Fibroblast of lung (primary cell): ENCODE results near the gene PGGHG. TPM values are rescaled to one million over a fixed set of nuclear protein-coding genes. Genes with fewer than 3 reads are reported as not detected.
A peak's percentile ranks its signal among the peaks of the same experiment; 100 is the strongest.

ENCODE experiments used
- DNase-seq, 2 donors: peaks; one replicate each; pipeline versions ENCODE4 v3.0.0 to v3.0.0-alpha.2; 2010; ENCODE audit warnings: low read depth in 2 of 2
- H2AFZ ChIP-seq: 2 replicates; pipeline ENCODE4 v1.5.1; 2012; ENCODE audit warnings: low read length, control low read depth, inconsistent platforms
- H3K27ac ChIP-seq: 2 replicates; pipeline ENCODE4 v1.5.1; 2011; ENCODE audit warnings: low read length, control low read depth; ENCODE audit not compliant: insufficient read depth
- H3K27me3 ChIP-seq: 2 replicates; pipeline ENCODE4 v1.5.1; 2011; ENCODE audit warnings: mild to moderate bottlenecking, low read length; ENCODE audit not compliant: control insufficient read depth, insufficient read depth
- H3K36me3 ChIP-seq: 2 replicates; pipeline ENCODE4 v1.5.1; 2011; ENCODE audit warnings: low read length; ENCODE audit not compliant: control insufficient read depth, insufficient read depth
- H3K4me1 ChIP-seq: 2 replicates; pipeline ENCODE4 v1.5.1; 2011; ENCODE audit warnings: low read length; ENCODE audit not compliant: control insufficient read depth, insufficient read depth; ENCODE audit errors: extremely low read depth
- H3K4me2 ChIP-seq: 2 replicates; pipeline ENCODE4 v1.5.1; 2011; ENCODE audit warnings: low read length, control low read depth; ENCODE audit not compliant: insufficient read depth; ENCODE audit errors: extremely low read depth
- H3K4me3 ChIP-seq, 4 experiments: fragments of 200-600 bp in 1 of 4; sonication (generic) in 1 of 4; replicated peaks in 1 of 4; 2 replicates each; pipeline ENCODE4 v1.5.1; 2011 to 2016; ENCODE audit warnings: low read length in 4 of 4, low read depth in 3 of 4, mild to moderate bottlenecking in 3 of 4, control low read depth in 2 of 4, inconsistent platforms in 1 of 4, mixed read lengths in 1 of 4; ENCODE audit not compliant: insufficient read depth in 1 of 4; ENCODE audit errors: control extremely low read depth in 1 of 4
- H3K79me2 ChIP-seq: 2 replicates; pipeline ENCODE4 v1.5.1; 2012; ENCODE audit warnings: mild to moderate bottlenecking, low read length, inconsistent platforms; ENCODE audit not compliant: control insufficient read depth, insufficient read depth
- H3K9ac ChIP-seq: 2 replicates; pipeline ENCODE4 v1.5.1; 2011; ENCODE audit warnings: mild to moderate bottlenecking, low read length, control low read depth; ENCODE audit not compliant: insufficient read depth
- H3K9me3 ChIP-seq: 2 replicates; pipeline ENCODE4 v1.5.1; 2012; ENCODE audit warnings: low read depth, low read length; ENCODE audit not compliant: control insufficient read depth, insufficient read depth
- H4K20me1 ChIP-seq: 2 replicates; pipeline ENCODE4 v1.5.1; 2011; ENCODE audit warnings: low read length; ENCODE audit not compliant: control insufficient read depth, insufficient read depth; ENCODE audit errors: extremely low read depth
- CTCF ChIP-seq, 2 donors: IDR thresholded peaks in 1 of 2; conservative IDR thresholded peaks in 1 of 2; 1 replicate in 1 of 2; 2 replicates in 1 of 2; pipeline ENCODE4 v1.5.1; 2011 to 2012; ENCODE audit warnings: low read length in 2 of 2, control low read depth in 1 of 2, inconsistent platforms in 1 of 2, low read depth in 1 of 2, mild to moderate bottlenecking in 1 of 2
- EZH2 ChIP-seq: IDR thresholded peaks from 2 replicates; pipeline ENCODE4 v1.5.1; 2012; ENCODE audit warnings: low read length, control low read depth, mild to moderate bottlenecking; ENCODE audit errors: missing control alignments
- polyA plus RNA-seq, 2 donors: library from polyadenylated mRNA; depleted of rRNA in 1 of 2; stranded (reverse) in 1 of 2; unstranded in 1 of 2; fragments of >200 nt; gene quantifications; 2 replicates each; pipeline ENCODE4 v1.2.1, GENCODE V29; 2011 to 2012; ENCODE audit warnings: missing spikeins in 1 of 2
- total RNA-seq: library from RNA; depleted of rRNA; stranded (reverse); fragments of >200 nt; gene quantifications from 2 replicates; pipeline ENCODE4 v1.2.1, GENCODE V29; 2014

The PGGHG gene
- total and polyA plus RNA-seq, 2 donors (not counting 1 experiment from before 2014, with no cell fraction given) = 4.6 to 8.4 TPM

- Histone ChIP-seq H3K27me3 (no peaks in the 10 kb centered on the region), H3K36me3 (peaks cover 24% of the 10 kb centered on the region), H3K4me1 (no peaks in the 10 kb centered on the region), H3K79me2 (no peaks in the 10 kb centered on the region), H3K27ac (no peak overlapping the region), H3K4me2 (no peak overlapping the region), H3K9ac (no peak overlapping the region), H3K9me3 (no peaks in the 10 kb centered on the region), H3K4me3 (no peak overlapping the region), H4K20me1 (no peaks in the 10 kb centered on the region), H2AFZ (no peak overlapping the region)
- peak; percentile 64 to 65 for TF ChIP-seq CTCF (conservative IDR thresholded peaks at IDR 0.05 in 1 of 2, IDR thresholded peaks at IDR 0.05 in 1 of 2; ENCODE audit: low read depth in 1 of 2, low read length in 2 of 2)
- TF ChIP-seq EZH2 = no peak
- peak; percentile 17 to 59 for DNase-seq
Observed at GRCh38 chr11:250740-251299, 38.1 kb upstream of the PGGHG start.

GRCh38 chr11:251550-251949 is 37.4 kb upstream of the PGGHG start:
- peaks cover 18% of the 10 kb centered on the region for H3K36me3 ChIP-seq
- no peaks in the 10 kb centered on the region for H3K9me3 ChIP-seq
- no peak overlapping the region for H3K27ac ChIP-seq

GRCh38 chr11:252666-253065 is 36.3 kb upstream of the PGGHG start:
- TF ChIP-seq EZH2 (no peak), CTCF (conservative IDR thresholded peaks at IDR 0.05 in 1 of 2, IDR thresholded peaks at IDR 0.05 in 1 of 2; ENCODE audit: low read depth in 1 of 2, low read length in 2 of 2) (no peak)
- Histone ChIP-seq H2AFZ (no peak overlapping the region), H3K9ac (no peak overlapping the region), H3K4me2 (no peak overlapping the region), H4K20me1 (no peaks in the 10 kb centered on the region), H3K9me3 (no peaks in the 10 kb centered on the region), H3K36me3 (peaks cover 16% of the 10 kb centered on the region), H3K27ac (no peak overlapping the region), H3K4me1 (no peaks in the 10 kb centered on the region), H3K79me2 (no peaks in the 10 kb centered on the region), H3K27me3 (no peaks in the 10 kb centered on the region), H3K4me3 (no peak overlapping the region)
- no peak for DNase-seq

More at GRCh38 chr11:251550-251949, 37.4 kb upstream of the PGGHG start:
- H2AFZ ChIP-seq = no peak overlapping the region
- H3K79me2 ChIP-seq = no peaks in the 10 kb centered on the region
- H3K4me3 ChIP-seq = no peak overlapping the region
- H3K9ac ChIP-seq = no peak overlapping the region
- H3K4me1 ChIP-seq = no peaks in the 10 kb centered on the region
- DNase-seq = no peak
- TF ChIP-seq EZH2 (no peak), CTCF (conservative IDR thresholded peaks at IDR 0.05 in 1 of 2, IDR thresholded peaks at IDR 0.05 in 1 of 2; ENCODE audit: low read depth in 1 of 2, low read length in 2 of 2) (no peak)
- no peaks in the 10 kb centered on the region for H3K27me3 ChIP-seq
- H4K20me1 ChIP-seq = no peaks in the 10 kb centered on the region
- no peak overlapping the region for H3K4me2 ChIP-seq
